Measurements from ENCODE around the gene OSM.

OSM gene

DNA sequence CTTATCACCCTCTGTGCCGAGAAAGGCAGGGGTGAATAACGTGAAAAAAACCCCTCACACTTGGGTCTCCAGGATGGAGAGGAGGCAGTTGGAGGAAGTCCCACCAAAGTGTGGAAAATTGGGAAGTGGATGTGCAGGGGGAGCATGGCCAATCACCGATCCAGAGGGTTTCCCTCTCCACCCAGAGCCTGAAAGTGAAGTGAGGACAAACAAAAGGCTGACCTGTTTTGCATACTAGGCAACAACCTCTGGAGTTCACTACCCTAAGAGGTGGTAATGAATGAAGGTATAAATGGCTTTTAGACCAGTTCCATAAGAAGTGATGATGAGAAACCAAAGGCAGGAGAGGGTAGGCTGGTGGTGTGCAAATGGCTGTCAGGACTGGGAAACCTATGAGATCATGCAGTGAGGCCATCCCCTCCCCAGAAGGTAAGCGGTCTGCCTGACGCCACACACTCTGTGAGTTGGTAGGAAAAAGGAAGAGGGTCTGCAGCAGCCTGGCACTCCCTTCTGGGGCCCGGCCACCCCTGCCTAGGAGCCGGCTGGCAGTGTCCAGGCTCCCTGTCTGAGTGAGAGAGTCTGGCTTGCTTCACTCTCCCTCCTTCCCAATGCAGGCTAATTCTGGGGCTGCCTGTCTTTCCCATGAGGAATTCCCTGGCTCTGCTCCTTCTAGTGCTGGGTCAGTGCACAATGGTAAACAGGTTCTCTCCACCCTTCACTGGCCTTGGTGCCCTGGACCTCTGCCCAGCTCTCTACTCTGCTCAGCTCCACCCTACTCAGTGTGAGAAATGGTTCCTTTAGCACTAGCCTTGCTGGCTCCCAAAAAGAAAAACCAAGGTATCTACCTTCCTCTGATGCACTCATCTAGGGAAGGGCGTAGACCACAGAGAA, 44.5 kb upstream of the OSM start:
- H3K4me3 Mint-ChIP-seq = peak overlapping the region; percentile 35
- TF ChIP-seq, protein P1, sequence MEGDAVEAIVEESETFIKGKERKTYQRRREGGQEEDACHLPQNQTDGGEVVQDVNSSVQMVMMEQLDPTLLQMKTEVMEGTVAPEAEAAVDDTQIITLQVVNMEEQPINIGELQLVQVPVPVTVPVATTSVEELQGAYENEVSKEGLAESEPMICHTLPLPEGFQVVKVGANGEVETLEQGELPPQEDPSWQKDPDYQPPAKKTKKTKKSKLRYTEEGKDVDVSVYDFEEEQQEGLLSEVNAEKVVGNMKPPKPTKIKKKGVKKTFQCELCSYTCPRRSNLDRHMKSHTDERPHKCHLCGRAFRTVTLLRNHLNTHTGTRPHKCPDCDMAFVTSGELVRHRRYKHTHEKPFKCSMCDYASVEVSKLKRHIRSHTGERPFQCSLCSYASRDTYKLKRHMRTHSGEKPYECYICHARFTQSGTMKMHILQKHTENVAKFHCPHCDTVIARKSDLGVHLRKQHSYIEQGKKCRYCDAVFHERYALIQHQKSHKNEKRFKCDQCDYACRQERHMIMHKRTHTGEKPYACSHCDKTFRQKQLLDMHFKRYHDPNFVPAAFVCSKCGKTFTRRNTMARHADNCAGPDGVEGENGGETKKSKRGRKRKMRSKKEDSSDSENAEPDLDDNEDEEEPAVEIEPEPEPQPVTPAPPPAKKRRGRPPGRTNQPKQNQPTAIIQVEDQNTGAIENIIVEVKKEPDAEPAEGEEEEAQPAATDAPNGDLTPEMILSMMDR (IDR thresholded peaks at IDR 0.05) = no peak
- H3K27ac Mint-ChIP-seq = peak overlapping the region; percentile 90
- no peak for DNase-seq
- H3K9me3 Mint-ChIP-seq = no peaks in the 10 kb centered on the region
- H3K27me3 Mint-ChIP-seq (ENCODE audit: low read depth, poor library complexity) = peaks cover 8% of the 10 kb centered on the region
- H3K4me1 Mint-ChIP-seq = peaks cover 79% of the 10 kb centered on the region
- H3K36me3 Mint-ChIP-seq (ENCODE audit: low read depth) = no peaks in the 10 kb centered on the region

DNA sequence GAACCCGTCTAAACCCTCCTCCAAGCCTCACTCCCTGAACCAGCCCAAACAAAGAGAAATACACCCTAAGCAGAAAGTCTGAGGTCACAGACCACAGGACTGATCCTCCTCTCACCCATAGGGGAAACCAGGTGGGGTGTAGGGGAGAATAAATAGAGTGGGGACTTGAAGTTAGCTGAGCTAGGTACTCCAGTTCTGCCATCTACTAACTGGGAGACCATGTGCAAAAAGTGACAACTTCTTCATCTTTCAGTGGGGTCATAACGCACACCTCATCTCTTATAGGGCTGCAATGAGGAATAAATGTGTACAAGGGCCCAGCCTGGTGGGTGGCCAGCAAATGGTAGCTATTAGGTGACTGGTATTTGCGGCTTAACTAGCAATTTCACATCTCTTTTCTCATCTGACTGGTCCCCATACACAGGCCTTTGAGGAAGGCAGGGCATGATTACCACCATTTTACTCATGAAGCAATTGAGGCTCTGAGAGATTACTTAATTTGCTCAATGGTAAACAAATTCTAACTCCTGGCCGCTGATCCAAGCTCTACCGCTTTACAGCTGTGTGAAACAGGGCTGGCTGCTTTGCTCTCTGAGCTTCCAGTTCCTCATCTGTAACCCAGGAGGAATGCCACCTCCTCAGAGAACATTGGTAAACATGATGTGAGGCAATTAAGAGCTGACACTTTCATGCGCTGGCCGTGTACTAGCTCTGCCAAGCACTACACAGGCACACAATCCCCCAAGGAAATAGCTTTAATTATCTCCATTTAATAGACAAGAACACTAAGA, 43.5 kb upstream of the OSM start:
- TF ChIP-seq, protein P1 (IDR thresholded peaks at IDR 0.05) = no peak
- no peak for DNase-seq
- Mint-ChIP-seq H3K4me1 (peaks cover 77% of the 10 kb centered on the region), H3K4me3 (peak overlapping the region; percentile 35), H3K27ac (peak overlapping the region; percentile 41), H3K9me3 (no peaks in the 10 kb centered on the region), H3K36me3 (ENCODE audit: low read depth) (no peaks in the 10 kb centered on the region), H3K27me3 (ENCODE audit: low read depth, poor library complexity) (peaks cover 8% of the 10 kb centered on the region)

DNA sequence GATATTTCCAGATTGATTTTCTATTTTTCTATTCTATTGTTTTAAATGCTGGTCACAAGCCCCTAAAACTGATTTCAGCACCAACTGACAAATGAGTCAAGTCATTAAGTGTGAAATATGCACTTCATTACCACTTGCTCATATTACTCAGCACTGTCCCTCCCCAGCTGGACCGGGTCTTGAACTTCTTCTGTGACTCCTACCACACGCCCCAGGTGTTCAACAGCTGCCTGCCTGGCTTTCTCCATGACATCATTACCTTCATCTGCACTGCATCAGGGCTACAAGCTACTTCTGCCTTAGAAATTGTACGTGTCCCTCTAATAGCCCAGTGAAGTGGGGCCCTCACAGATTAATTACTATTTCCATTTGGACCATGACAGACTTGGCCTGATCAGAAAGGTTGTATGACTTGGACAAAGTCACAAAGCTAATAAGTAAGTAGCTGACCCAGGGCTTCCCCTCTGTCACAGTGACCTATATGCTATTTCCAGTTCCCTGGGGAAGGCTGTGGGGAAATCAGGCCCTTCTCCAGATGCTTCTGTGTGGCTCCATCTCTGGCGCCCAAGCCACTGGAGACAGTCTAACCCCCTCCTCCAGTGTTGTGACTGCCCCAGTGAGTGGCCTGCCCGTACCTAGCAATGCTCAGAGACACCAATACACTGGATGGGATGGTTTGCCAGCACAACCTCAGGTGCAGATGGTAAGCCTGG, 42.0 kb upstream of the OSM start:
- no peak for DNase-seq
- H3K27me3 Mint-ChIP-seq (ENCODE audit: low read depth, poor library complexity) = peaks cover 8% of the 10 kb centered on the region
- H3K9me3 Mint-ChIP-seq = no peaks in the 10 kb centered on the region
- H3K4me1 Mint-ChIP-seq = peaks cover 71% of the 10 kb centered on the region
- H3K4me3 Mint-ChIP-seq = no peak overlapping the region
- H3K27ac Mint-ChIP-seq = peak overlapping the region; percentile 16
- TF ChIP-seq, protein P1 (IDR thresholded peaks at IDR 0.05) = no peak
- H3K36me3 Mint-ChIP-seq (ENCODE audit: low read depth) = no peaks in the 10 kb centered on the region

DNA sequence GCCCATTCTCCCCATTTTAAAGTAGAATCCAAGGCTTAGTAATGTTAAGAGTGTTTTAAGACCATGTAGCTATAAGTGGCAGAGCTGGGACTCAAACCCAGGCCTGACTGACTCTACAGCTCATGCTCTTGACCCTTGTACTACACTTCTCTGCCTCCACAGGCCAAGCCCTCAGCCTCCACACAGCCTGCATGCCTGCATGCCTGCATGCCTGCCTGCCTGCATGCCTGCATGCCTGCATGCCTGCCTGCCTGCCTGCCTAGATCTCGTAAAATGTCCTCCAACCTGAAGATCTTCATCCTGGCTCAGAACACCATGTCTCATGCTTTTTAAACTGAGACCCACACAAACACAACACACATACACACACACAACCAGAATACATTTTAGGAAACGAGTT, 41.4 kb upstream of the OSM start:
- peak overlapping the region; percentile 16 for H3K27ac Mint-ChIP-seq
- no peaks in the 10 kb centered on the region for H3K36me3 Mint-ChIP-seq (ENCODE audit: low read depth)
- H3K4me1 Mint-ChIP-seq = peaks cover 70% of the 10 kb centered on the region
- H3K27me3 Mint-ChIP-seq (ENCODE audit: low read depth, poor library complexity) = peaks cover 8% of the 10 kb centered on the region
- H3K4me3 Mint-ChIP-seq = peak overlapping the region; percentile 33
- H3K9me3 Mint-ChIP-seq = no peaks in the 10 kb centered on the region
- TF ChIP-seq, protein P1 (IDR thresholded peaks at IDR 0.05) = no peak
- no peak for DNase-seq

DNA sequence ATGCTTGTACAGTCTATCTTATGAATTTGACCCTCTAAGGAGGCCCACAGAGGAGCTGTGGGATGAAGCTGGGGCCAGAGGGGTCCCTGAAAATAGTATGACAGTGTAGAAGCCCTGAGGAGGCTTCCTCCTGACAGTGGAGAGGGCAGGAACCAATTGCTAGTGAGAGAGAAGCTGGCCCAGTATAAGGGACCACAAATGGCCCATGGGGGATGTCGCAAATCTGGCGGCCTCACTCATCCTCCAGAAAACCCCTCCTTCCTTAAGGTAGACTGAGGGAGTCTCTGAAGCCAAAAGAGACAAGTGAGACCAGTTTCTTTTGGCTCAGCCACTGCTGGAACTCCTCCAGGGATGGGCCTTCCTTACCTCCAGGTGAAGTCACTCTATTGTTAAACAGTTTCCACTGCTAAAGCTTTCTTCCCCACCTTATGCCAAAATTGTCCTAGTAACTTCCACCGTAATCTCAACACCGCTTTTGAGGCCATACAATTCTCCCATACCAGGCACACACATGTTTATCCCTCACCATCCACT, 40.5 kb upstream of the OSM start:
- TF ChIP-seq, protein P1 (IDR thresholded peaks at IDR 0.05) = no peak
- no peak for DNase-seq
- peaks cover 8% of the 10 kb centered on the region for H3K27me3 Mint-ChIP-seq (ENCODE audit: low read depth, poor library complexity)
- no peaks in the 10 kb centered on the region for H3K36me3 Mint-ChIP-seq (ENCODE audit: low read depth)
- no peaks in the 10 kb centered on the region for H3K9me3 Mint-ChIP-seq
- H3K4me1 Mint-ChIP-seq = peaks cover 60% of the 10 kb centered on the region
- peak overlapping the region; percentile 5 for H3K27ac Mint-ChIP-seq
- no peak overlapping the region for H3K4me3 Mint-ChIP-seq

Measured in nephron progenitor cell (in vitro differentiated cells).